Measurements from ENCODE around the gene C4orf33.

GRCh38 chr4:129080129-129080528 lies 15.8 kb upstream of the C4orf33 start:
- no peak for TF ChIP-seq CTCF (IDR thresholded peaks at IDR 0.05; ENCODE audit: poor library complexity)
- TF ChIP-seq EZH2 (IDR thresholded peaks at IDR 0.05; ENCODE audit: borderline replicate concordance): no peak
- TF ChIP-seq EZH2phosphoT487 (IDR thresholded peaks at IDR 0.05; ENCODE audit: low read depth, severe bottlenecking, unreplicated experiment): no peak

All from hepatocyte (in vitro differentiated cells).